GM03348 (cell line): ENCODE results near the gene MAFG.
"Not testable (repeated sequence)": the region's sequence is repeated elsewhere in the genome, so short reads cannot be mapped to it uniquely, and the experiment has no call there.

Source experiments
- DNase-seq: peaks from one replicate; pipeline ENCODE4 v3.0.0; 2012; ENCODE audit warnings: low spot score

The MAFG gene

DNA sequence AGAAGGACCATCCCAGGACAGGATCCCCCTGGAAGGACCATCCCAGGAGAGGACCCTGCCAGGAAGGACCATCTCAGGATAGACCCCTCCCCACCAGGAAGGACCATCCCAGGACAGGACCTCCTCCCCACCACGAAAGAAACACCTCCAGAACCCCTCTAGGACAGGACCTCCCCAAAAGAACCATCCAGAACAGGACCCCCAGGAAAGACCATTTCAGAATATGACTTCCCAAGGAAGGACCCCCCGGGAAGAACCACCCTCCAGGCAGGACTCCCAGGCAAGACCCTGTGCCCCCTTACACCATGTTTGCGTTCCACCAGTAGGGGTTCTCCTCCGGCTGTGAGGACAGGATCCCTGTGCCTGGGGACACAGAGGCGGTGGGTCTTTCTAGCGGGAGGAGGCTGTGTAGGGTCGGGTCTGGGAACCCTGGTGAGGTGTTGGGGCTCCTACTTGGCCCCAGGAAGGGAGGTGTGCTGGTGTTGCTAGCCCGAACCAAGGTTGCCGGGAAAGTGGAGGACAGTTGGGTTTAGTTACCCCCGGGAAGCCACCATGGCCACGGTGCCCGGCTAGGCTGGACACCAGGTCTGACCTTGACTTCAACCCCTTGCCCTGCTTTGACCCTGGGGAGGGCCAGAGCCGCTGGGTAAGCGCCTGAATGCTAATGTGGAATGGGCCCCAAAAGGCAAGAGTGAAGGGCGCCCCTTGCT lies 31.3 kb upstream of the MAFG start:
- no peak for DNase-seq

DNA sequence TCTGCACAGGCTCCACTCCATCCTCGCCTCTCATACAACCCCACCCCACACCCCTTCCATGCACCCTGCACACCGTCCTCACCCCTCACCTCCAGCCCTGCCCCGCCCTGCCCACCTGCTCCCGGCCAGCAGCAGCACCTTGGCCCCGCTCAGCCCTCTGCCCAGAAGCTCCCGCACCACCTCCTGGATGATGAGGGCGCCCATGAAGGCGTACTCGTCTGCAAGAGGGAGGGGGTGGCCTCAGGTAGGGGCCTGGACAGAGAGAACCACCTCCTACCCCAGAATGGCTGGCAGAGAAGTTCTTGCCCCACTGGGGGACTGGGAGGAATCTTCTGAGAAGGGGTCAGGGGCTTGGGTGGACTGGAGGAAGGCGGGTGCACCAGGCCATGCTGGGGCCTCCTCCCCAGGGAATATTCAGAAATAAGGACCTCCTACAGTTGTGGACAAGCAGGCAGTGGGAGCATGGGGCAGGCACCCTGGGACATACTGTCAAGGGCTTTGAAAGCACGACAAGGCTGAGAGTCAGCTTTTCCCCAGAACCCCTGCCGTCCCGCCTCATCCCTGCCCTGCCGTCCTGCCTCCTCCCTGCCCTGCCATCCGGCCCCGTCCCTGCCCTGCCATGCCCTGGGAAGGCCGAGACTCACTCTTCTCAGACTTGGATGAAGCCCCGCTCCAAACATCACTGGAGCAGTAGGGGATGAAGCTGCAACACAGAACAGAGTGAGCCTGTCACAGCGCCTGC lies 30.3 kb upstream of the MAFG start:
- no peak for DNase-seq

DNA sequence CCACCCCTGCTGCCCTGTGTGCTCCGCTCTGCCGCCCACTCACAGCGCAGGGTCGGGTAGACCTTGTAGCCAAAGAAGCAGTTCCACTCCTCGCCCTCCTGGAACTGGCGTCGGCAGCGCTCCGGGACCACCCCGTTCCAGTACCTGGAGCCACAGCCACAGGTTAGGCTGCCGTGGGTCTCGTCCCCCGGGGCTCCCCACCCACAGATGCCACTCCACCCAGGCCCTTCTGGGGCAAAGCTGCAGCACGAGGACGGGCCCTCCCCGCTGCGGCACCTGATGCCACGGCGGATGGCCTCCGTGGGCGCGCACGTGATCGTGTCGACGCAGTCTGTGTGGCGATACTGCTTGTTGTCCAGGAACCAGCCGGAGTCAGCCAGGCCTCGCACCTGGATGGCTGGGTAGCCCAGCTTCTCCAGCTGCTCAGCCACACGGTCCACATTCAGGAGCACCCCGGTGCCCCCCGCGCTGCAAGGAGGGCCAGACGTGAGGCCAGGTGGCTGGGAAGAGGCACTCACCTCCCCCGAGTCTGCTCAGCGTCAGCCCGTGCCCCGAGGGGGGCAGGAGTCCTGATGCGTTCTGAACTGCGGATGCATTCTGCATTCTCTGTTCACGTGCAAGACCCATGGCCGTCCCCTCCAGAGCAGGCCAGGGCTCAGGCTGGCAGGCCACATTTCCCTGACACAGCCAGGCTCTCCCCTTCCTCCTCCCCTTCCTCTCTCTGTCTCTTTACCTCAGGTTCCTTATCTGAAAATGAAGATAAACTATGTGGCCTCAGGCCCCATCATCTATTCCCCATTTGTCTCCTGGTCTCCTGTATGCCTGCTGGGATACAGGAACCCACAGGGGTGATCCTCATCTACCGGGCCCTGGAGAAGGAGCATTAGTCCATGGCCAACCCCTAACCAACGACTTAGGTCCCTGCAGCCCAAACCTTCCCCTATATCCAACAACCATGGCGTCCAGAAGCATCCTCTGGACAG lies 29.4 kb upstream of the MAFG start:
- DNase-seq = no peak

DNA sequence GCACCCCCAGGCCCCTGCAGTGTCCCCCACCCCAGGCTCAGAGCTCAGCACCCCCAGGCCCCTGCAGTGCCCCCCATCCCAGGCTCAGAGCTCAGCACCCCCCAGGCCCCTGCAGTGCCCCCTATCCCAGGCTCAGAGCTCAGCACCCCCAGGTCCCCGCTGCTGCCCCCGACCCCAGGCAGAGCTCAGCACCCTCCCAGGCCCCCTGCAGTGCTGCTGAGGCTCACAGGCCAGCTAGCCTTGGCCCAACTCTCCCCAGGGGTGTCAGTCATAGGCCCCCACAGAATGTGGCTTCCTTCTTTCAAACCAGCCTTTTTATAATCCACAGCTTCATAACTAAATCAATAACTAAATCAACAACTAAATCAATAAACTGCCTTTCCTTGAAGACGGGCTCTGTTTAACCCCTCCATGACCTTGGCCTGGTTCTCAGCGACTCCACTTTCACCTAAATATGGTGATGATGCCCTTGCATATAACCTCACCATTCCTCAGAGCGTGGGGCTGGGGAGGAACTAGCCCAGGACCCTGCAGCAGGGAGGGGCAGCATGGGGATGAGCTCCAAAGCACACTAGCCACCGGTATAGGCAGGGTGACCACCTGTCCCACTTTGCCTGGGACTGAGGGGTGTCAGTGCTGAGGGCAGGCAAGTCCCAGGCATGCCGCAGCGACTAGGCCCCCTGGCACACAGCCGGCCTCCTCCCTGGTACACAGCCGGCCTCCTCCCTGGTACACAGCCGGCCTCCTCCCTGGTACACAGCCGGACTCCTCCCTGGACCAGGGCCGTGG lies 28.4 kb upstream of the MAFG start:
- DNase-seq = no peak

DNA sequence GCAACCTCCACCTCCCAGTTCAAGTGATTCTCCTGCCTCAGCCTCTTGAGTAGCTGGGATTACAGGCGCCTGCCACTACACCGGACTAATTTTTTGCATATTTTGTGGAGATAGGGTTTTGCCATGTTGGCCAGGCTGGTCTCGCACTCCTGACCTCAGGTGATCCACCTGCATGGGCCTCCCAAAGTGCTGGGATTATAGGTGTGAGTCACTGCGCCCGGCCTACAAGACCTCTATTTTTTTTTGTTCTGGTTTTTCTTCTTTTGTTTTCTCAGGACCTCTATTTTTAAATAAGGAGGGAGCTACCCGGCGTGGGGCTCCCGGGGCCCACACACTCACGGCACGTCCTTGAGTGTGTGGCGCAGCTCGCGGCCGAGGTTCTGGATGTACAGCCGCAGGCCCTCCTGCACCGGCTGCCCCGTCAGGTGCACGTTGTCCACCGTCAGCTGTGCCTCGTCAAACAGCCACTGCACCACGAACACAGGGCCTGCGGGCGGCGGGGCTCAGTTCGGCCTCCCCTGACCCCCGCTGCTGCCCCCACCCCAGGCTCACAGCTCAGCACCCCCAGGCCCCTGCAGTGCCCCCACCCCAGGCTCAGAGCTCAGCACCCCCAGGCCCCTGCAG lies 27.6 kb upstream of the MAFG start:
- no peak for DNase-seq

DNA sequence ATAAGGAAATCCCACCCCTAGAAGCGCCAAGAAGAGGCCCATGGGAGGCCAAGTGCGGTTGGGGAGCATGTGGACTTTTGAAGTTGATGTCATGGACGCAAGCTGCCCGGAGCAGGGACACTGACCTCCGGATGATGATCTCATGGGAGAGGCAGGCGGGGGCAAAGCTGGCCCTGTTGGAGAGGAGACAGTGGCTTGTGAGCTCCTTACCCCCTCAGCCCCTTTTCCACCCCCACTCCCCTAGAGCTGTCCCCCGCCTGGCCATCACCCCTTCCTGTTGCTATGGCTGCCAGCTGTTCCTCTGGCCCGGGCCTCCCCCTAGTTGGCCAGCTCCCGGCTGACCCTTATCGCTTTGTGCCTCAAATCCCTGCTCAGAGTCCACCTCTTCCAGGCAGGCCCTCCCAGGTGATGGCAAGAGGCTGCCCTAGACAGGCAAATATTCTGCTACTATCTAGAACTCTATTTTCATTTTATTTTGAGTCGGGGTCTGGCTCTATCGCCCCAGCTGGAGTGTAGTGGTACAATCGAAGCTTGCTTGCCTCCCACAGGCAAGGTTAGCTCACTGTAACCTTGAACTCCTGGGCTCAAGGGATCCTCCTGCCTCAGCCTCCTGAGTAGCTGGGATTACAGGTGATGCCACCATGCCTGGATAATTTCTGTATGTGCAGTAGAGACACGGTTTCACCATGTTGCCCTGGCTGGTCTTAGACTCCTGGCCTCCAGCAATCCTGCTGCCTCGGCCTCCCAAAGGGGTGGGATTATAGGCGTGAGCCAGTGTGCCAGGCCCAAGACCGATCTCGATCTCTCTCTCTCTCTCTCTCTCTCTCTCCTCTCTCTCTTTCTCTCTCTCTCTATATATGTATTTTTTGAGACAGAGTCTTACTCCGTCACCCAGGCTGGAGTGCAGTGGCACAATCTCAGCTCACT lies 26.9 kb upstream of the MAFG start:
- DNase-seq = no peak

DNA sequence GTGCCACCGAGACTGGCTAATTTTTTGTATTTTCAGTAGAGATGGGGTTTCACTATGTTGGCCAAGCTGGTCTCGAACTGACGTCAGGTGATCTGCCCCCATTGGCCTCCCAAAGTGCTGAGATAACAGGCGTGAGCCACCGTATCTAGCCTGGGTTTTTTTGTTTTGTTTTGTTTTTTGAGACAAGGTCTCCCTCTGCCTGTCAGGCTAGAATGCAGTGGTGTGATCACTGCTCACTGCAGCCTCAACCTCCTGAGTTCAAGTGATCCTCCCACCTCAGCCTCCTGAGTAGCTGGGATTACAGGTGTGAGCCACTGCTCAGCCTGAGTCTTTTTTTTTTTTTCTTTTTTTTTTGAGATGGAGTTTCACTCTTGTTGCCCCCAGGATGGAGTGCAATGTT lies 25.9 kb upstream of the MAFG start:
- DNase-seq = not testable (repeated sequence)

DNA sequence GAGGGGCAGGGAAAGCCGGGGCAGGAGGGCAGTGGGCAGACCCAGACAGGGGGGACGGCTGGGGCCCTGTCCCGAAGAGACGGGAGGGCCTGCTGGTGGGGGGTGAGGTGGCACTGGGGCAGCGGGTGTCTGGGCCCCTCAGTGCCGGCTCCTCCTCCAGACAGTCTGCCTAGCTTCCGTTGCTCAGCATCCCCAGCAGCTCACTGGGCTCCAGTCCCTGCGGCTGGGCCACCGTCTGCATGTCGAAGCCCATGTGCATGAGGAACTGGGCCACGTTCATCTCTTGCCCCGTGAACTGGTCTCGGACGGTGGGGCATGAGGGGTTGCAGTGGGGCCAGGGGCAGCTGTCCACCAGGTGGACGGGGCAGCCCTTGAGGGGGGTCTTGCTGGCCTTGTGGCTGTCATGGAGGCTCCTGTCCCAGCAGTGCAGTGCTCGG lies 25.3 kb upstream of the MAFG start:
- DNase-seq = no peak

DNA sequence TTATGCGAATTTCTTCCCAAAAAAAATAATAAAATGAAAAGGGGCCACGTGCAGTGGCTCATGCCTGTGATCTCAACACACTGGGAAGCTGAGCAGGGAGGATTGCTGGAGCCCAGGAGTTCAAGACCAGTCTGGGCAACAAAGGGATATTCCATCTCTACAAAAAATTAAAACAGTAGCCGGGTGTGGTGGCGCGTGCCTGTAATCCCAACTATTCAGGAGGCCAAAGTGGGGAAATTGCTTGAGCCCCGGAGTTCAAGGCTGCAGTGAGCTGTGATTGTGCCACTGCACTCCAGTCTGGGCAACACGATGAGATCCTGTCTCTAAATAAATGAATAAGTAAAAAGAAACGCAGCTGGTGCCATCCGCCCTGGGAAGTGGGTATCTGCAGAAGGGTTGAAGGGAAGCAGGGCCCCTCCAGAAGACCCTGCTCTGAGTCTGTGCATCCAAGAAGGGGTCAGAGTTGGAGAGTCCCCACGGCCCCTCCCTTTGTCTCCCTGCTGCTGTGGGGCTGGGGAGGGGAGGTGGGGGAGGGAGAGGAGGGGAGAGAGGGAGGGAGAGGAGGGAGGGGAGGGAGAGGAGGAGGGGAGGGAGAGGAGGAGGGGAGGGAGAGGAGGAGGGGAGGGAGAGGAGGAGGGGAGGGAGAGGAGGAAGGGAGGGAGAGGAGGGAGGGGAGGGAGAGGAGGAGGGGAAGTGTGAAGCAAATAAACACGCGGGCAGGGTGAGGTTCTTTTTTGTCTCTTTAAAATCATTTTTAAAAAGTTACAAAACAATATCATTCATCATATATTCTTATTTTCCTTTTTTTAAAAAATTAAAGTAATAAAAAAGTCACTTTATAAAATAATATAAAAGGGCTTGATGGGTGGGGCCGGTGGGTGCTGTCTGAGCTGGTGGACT lies 24.5 kb upstream of the MAFG start:
- no peak for DNase-seq

DNA sequence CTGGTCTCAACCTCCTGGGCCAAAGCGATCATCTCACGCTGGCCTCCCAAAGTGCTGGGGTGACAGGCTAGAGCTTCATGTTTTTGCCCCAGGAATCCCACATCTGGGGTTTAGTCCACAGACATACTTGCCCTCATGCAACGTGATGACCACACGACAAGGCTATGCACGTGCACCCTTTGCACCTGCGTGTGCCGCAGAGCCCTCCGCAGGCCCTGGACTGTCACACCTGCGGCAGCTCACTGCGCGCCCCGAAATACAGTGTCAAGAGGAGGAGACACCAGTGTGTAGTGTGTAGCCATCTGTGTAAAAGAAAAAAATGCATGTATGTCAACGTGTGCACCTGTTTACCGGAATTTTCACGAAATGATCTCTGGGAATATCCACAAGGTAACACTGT lies 23.0 kb upstream of the MAFG start:
- DNase-seq = no peak

DNA sequence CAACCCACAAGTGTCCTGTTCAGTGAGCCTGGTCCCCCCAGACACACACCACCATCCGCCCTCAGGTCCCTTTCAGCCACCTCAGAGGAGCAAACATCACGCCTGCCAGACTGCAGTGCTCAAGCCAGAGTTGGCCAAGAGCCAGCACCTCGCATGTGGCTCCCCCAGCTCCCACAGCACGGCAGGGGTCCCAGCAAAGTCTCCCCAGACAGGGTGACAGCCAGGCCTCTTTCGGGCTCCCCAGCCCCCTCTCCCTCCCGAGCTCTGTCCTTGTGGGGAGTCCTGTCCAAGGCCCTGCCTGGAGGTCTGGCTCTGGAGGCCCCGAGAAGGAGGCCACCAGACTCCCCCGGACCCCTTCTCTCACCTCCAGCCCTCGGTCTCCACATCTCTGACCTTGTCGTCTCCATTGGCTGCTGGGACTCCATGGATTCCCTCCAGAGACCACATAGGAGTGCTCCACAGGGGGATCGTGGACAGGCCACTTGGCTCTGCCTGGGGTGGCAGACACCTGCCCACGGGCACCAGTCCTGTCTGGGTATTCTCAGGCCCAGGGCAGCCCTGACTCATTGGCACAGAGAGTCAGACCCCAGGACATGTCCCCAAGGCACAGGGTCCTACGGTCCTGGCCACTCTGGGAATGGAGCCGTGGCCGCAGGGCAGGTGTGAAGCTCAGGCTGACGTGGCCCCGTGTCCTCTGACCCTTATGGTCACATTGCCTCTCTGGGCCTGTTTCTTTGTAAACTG lies 21.3 kb upstream of the MAFG start:
- no peak for DNase-seq

DNA sequence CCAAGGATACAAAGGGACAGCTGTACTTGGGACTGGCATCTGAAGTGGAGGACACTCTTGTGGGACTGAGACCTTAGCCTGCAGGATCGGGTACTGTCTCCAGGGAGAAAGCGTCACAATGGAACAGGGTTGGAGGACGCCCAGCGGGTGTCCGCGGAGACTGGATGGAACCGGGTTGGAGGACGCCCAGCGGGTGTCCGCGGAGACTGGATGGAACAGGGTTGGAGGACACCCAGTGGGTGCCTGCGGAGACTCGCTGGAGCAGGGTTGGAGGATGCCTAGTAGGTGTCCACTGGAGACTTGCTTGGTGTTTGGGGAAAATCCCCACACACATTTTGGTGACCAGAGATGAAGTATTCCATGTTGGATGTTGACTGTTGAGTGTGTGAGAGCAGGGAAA lies 19.7 kb upstream of the MAFG start, which contains the start of gene MYADML2:
MYADML2 (minus strand) TSS at position 45 of the 400 bp plus-strand sequence. CDS start 5,492 bp downstream, outside the sequence.
- no peak for DNase-seq

DNA sequence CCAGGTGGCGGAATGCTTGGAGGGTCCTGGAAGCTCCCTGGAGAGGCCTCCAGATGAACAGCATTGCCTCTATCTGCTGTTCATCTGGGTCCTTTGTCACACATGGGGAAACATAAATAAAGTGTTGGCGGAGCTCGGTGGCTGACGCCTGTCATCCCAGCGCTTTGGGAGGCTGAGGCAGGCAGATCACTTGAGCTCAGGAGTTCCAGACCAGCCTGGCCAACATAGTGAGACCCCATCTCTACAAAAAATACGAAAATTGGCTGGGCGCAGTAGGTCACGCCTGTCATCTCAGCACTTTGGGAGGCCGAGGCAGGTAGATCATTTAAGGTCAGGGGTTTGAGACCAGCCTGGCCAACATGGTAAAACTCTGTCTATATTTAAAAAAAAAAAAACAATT lies 17.3 kb upstream of the MAFG start:
- no peak for DNase-seq

DNA sequence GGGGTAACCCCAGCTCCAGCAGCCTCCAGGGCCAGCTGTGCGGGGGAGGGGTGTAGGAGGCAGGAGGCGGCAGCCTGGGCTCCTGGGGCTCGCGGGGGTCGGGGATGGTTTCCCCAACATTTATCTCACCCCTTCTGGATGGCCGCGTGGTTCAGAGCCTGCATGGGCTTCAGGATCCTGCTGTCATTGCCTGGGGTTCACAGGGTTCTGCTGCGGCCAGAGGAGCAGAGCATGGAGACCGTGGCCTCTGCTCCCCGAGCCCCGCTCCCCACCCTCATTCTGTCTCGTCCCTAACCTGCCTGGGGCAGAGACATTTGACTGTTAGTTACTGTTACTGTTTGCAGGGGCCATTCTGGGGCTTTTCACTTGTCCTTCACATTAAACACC lies 14.6 kb upstream of the MAFG start:
- no peak for DNase-seq

DNA sequence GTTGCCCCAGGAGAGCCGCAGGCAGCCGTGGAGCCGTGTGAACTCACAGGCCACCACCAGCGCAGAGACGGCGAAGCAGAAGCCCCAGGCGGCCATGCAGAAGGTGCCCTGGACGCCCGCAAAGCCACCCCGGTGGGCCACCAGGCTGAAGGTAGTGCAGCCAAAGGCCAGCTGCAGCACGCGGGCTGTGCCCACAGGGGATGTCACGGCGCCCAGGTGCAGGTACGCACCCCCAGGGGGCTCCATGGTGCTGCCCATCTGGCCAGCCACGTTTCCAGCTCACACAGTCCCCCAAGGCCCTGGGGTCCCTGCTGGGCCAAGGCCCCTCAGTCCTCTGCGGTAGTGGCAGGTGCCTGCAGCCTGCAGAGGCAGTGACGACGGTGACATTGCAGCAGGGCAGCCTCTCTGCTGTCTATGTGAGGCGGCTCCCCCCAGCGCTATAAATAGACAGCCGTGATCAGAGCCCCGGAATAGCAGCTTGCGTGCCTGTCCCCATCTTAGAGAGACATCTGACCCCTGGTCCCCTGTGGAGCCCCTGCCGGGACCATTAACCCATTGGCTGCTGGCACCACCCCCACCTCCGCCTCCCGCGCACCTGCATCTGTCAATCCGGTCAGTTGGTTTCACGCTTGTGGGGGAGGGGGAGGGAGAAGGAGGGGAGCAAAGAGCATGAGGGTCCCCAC lies 14.1 kb upstream of the MAFG start:
- no peak for DNase-seq

DNA sequence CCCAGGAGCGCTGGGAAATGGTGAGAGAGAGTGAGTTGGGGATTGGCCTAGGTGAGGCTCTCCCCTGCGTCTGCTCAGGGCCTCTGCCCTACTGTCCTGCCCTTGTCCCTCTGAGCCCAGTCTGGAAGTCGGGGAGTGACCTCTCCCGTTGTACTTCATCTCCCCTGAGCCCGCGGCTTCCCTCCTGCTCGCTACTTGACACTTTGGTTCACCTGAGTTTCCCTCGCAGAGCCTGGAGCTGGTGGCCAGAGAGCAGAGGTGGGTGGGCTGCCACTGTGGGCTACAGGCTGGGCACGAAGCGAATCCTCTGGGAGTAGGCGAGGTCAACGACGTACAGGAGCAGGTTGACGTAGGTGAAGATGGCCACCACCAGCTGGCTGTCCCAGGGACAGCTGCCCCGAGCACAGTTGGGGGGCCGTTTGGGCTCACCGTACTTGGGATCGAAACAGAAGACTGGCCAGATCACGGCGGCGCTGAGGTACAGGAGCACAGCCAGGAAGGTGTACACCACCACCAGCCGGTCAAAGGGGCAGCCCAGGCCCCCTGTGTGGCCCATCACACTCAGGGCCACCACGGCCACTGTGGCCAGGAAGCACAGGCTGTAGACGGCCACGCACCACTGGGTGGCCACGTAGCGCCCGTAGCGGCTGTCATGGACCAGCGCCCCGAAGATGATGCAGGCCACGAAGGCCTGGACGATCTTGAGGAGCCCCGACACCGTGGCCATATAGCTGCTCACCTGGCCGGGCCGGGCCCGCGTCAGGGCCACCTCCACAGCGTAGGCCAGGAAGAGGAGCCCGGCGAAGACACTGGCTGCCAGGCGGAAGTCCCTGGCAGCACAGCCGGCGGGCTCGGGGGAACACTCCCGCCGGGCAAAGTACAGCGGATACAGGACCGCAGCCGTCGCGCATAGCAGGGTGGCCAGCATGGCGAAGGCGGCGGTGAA lies 13.3 kb upstream of the MAFG start:
- DNase-seq = no peak
